ENCODE measurements around the gene CALML3. TPM values are rescaled to one million over a fixed set of nuclear protein-coding genes. Genes with fewer than 3 reads are reported as not detected.
A peak's percentile ranks its signal among the peaks of the same experiment; 100 is the strongest.

CALML3 gene
- total RNA-seq, 1 experiment from 2014 or later, result not detected

GRCh38 chr10:5547681-5547930 lies 22.8 kb downstream of the CALML3 start:
- Histone ChIP-seq H3K4me1 (ENCODE audit: insufficient read depth, low read length) (peaks cover 82% of the 10 kb centered on the region), H3K4me3 (ENCODE audit: low read length) (peak overlapping the region; percentile 46), H3K27ac (ENCODE audit: low read length) (peak overlapping the region; percentile 100), H3K79me2 (ENCODE audit: low read length) (no peaks in the 10 kb centered on the region), H3K4me2 (ENCODE audit: low read length) (peak overlapping the region; percentile 78), H3K27me3 (ENCODE audit: low read length) (no peaks in the 10 kb centered on the region), H3K9me2 (replicated peaks; ENCODE audit: low read length) (no peaks in the 10 kb centered on the region), H3K9ac (ENCODE audit: low read length) (peak overlapping the region; percentile 94), H3K36me3 (ENCODE audit: low read depth, low read length) (peaks cover 3% of the 10 kb centered on the region; the same call in 1 of the 2 replicates), H4K20me1 (ENCODE audit: low read length) (no peaks in the 10 kb centered on the region), H3K9me3 (ENCODE audit: low read length) (no peaks in the 10 kb centered on the region), H2AFZ (ENCODE audit: low read length) (no peak overlapping the region), H3F3A (ENCODE audit: low read length, unreplicated experiment) (peaks cover 6% of the 10 kb centered on the region)
- intact Hi-C loops (cut with micrococcal nuclease), result loop anchor here (1.0 to 5.0 kb wide), 4 partner anchors 38 to 80 kb away; no protein-coding TSS in a partner anchor
- ATAC-seq (no peak), DNase-seq (no peak)
- BruUV-seq (replicated peaks), result TSS peak; percentile 70
- ChIA-PET POLR2A (ENCODE audit: unreplicated experiment) (interaction anchor here (0.7 to 1.8 kb wide), 7 partner anchors 12 to 411 kb away, joined by 3 to 17 read pairs (median 5); no protein-coding TSS in a partner anchor), CTCF (interaction anchor here (0.6 to 1.4 kb wide), 2 partner anchors 57 to 75 kb away, joined by 5 to 6 read pairs; no protein-coding TSS in a partner anchor)
- TF ChIP-seq CTCF (conservative IDR thresholded peaks at IDR 0.05; ENCODE audit: low read depth, low read length) (no peak), EZH2 (IDR thresholded peaks at IDR 0.05; ENCODE audit: low read length, unreplicated experiment) (no peak), EZH2phosphoT487 (IDR thresholded peaks at IDR 0.05; ENCODE audit: borderline replicate concordance, low read length) (no peak)

DNA sequence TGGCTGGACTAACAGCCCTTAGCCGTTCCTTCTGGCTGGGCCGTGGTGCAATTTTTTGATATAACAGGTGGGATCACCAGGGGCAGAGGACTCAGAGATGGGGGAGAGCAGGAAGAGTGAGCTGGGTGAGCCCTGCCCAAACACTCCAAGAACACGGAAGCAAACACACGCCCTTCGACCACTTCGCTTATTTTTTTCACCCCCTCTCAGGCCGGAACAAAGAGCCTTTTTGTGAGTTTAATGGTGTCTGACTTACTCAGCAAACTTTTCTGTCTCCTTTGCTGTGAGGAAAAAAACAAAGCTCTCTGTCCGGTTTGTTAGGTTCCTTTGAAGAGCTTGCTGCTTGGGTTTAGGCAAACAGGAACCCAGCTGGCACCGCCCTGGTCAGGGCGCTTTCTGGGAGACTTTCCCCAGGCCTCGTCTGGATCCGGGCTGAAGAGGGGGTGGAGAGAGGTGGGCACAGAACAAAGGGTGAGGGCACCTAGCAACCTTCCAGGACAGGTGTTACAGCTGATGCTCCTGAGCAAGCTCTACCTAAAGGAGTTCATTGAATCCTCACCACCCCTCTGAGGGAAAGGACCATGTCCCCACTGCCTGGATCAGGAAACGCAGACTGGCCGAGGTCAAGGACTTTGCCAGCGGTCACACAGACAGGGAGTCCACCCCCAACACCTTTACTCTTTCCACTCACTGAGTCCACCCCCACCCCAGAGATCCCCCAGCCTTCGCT lies 23.3 kb downstream of the CALML3 start:
- ATAC-seq, result peak; percentile 39

More for the DNA sequence above, 23.3 kb downstream of the CALML3 start:
- Histone ChIP-seq H3K4me2 (ENCODE audit: low read length) (peak overlapping the region; percentile 78), H3K79me2 (ENCODE audit: low read length) (no peaks in the 10 kb centered on the region), H3K9ac (ENCODE audit: low read length) (peak overlapping the region; percentile 94), H3K9me2 (replicated peaks; ENCODE audit: low read length) (no peaks in the 10 kb centered on the region), H2AFZ (ENCODE audit: low read length) (no peak overlapping the region), H3F3A (ENCODE audit: low read length, unreplicated experiment) (peaks cover 6% of the 10 kb centered on the region), H3K27me3 (ENCODE audit: low read length) (no peaks in the 10 kb centered on the region), H3K9me3 (ENCODE audit: low read length) (no peaks in the 10 kb centered on the region), H3K27ac (ENCODE audit: low read length) (peak overlapping the region; percentile 100), H3K36me3 (ENCODE audit: low read depth, low read length) (no peaks in the 10 kb centered on the region), H3K4me1 (ENCODE audit: insufficient read depth, low read length) (peaks cover 86% of the 10 kb centered on the region), H3K4me3 (ENCODE audit: low read length) (peak overlapping the region; percentile 46), H4K20me1 (ENCODE audit: low read length) (no peaks in the 10 kb centered on the region)
- intact Hi-C loops (cut with micrococcal nuclease), result loop anchor here (1.0 to 5.0 kb wide), 6 partner anchors 11 to 81 kb away; no protein-coding TSS in a partner anchor
- CTCF ChIA-PET, result interaction anchor here (0.6 to 1.4 kb wide), 4 partner anchors 18 to 77 kb away, joined by 3 to 6 read pairs (median 4); no protein-coding TSS in a partner anchor
- BruUV-seq (replicated peaks), result no TSS peak
- TF ChIP-seq CTCF (conservative IDR thresholded peaks at IDR 0.05; ENCODE audit: low read depth, low read length) (no peak), EZH2 (IDR thresholded peaks at IDR 0.05; ENCODE audit: low read length, unreplicated experiment) (no peak), EZH2phosphoT487 (IDR thresholded peaks at IDR 0.05; ENCODE audit: borderline replicate concordance, low read length) (no peak)
- POLR2A ChIA-PET (ENCODE audit: unreplicated experiment), result interaction anchor here (0.6 to 1.8 kb wide), 15 partner anchors 11 to 410 kb away, joined by 3 to 17 read pairs (median 4); no protein-coding TSS in a partner anchor
- peak; percentile 82 for DNase-seq

Measured in PC-3 (cell line).